Activated CD4-positive, alpha-beta memory T cell treated with anti-CD3 and anti-CD28 coated beads, Interleukin-2, amount 10 ng/mL, durations not matched to agents 7 days and 5 days (primary cell): ENCODE measurements around the gene LPCAT4. TPM values are rescaled to one million over a fixed set of nuclear protein-coding genes. Genes with fewer than 3 reads are reported as not detected.
A peak's percentile ranks its signal among the peaks of the same experiment; 100 is the strongest.
"Not testable (repeated sequence)": the region's sequence is repeated elsewhere in the genome, so short reads cannot be mapped to it uniquely, and the experiment has no call there.

Source experiments
- CTCF ChIA-PET: fragments of 350-600 bp; sonication (Branson Sonifier 250); formaldehyde crosslinking; loops from one replicate; lab custom pipeline; 2021; ENCODE audit warnings: antibody characterized with exemption, inconsistent platforms; lab: Charles Lee
- POLR2A ChIA-PET: fragments of 350-600 bp; sonication (Branson Sonifier 250); formaldehyde crosslinking; loops from one replicate; lab custom pipeline; 2021; ENCODE audit warnings: antibody characterized with exemption; lab: Charles Lee
- DNase-seq: peaks from one replicate; pipeline ENCODE4 v3.0.0-alpha.2; 2020
- H3K27ac Mint-ChIP-seq: one replicate; pipeline ENCODE4 v1.8.0; 2021; ENCODE audit warnings: mild to moderate bottlenecking, mixed read lengths
- H3K27me3 Mint-ChIP-seq: one replicate; pipeline ENCODE4 v1.8.0; 2021; ENCODE audit warnings: mixed read lengths
- H3K36me3 Mint-ChIP-seq: one replicate; pipeline ENCODE4 v1.8.0; 2021; ENCODE audit warnings: low read depth, mixed read lengths
- H3K4me1 Mint-ChIP-seq: one replicate; pipeline ENCODE4 v1.8.0; 2021; ENCODE audit warnings: mixed read lengths
- H3K4me3 Mint-ChIP-seq: one replicate; pipeline ENCODE4 v1.8.0; 2021; ENCODE audit warnings: mild to moderate bottlenecking, mixed read lengths
- H3K9me3 Mint-ChIP-seq: one replicate; pipeline ENCODE4 v1.8.0; 2021; ENCODE audit warnings: mixed read lengths
- total RNA-seq, 2 experiments: library from RNA; stranded (reverse); gene quantifications; one replicate each; pipeline ENCODE4 v1.2.3, GENCODE V29; 2021

LPCAT4 gene
- total RNA-seq, 2 experiments from 2014 or later: 109 to 117 TPM

DNA sequence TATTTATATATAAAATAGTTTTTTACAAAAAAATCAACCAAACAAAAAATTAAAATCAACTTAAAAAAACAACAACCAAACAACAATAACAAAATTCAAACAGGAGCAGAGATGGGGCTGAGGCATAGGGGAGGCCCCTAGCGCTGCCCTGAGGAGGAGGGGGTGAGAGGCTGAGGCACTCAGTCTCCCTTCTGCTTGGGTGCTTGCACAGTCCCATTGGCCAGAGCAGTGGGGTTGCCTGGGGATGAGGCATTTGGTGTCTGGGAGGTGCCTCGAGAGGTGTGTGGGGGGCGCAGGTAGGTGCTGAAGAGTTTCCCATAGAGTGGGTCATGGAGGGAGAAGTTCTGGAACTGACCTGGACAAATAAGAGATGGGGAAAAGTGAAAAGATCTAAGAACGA, 8.0 kb downstream of the LPCAT4 start:
- peaks cover 64% of the 10 kb centered on the region for H3K36me3 Mint-ChIP-seq
- no peak overlapping the region for H3K27ac Mint-ChIP-seq
- DNase-seq: no peak
- ChIA-PET POLR2A (interaction anchor here (0.8 to 1.6 kb wide), 3 partner anchors 8 to 16 kb away, joined by 3 to 5 read pairs (median 3); partner anchors contain the start of genes LPCAT4, NOP10 and NUTM1), CTCF (interaction anchor here (1.6 to 1.7 kb wide), 2 partner anchors 8 to 262 kb away, joined by 3 to 6 read pairs; partner anchors contain the start of gene LPCAT4)
- no peaks in the 10 kb centered on the region for H3K9me3 Mint-ChIP-seq
- no peak overlapping the region for H3K4me3 Mint-ChIP-seq
- no peaks in the 10 kb centered on the region for H3K27me3 Mint-ChIP-seq
- H3K4me1 Mint-ChIP-seq: peaks cover 15% of the 10 kb centered on the region

DNA sequence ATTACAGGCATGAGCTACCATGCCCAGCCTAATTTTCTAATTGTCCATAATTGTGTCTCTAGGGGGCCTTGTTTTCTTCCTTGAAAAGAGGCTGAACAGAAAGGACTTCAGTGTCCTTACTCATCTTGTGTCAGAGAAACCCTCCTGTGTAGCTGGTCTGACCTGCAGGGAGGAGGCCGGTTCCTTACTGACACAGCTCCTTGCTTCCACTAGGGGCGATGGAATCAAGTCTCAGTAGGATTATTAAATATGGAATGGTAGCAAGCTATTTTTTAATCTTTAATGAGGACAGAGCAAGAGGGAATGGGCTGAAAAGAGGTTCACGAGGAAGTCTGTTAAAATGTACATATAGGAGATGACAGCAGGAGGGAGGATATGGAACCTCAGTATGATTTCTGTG, 8.6 kb downstream of the LPCAT4 start:
- no peak for DNase-seq
- peaks cover 12% of the 10 kb centered on the region for H3K4me1 Mint-ChIP-seq
- POLR2A ChIA-PET: interaction anchor here (0.8 to 1.6 kb wide), 3 partner anchors 8 to 15 kb away, joined by 3 to 5 read pairs (median 3); partner anchors contain the start of genes LPCAT4, NOP10 and NUTM1
- H3K36me3 Mint-ChIP-seq: peaks cover 58% of the 10 kb centered on the region
- H3K9me3 Mint-ChIP-seq: no peaks in the 10 kb centered on the region
- H3K4me3 Mint-ChIP-seq: no peak overlapping the region
- H3K27me3 Mint-ChIP-seq: no peaks in the 10 kb centered on the region
- CTCF ChIA-PET: interaction anchor here (0.7 to 1.7 kb wide), 4 partner anchors 9 to 611 kb away, joined by 3 to 6 read pairs (median 4); partner anchors contain the start of genes AQR and LPCAT4
- H3K27ac Mint-ChIP-seq: no peak overlapping the region

DNA sequence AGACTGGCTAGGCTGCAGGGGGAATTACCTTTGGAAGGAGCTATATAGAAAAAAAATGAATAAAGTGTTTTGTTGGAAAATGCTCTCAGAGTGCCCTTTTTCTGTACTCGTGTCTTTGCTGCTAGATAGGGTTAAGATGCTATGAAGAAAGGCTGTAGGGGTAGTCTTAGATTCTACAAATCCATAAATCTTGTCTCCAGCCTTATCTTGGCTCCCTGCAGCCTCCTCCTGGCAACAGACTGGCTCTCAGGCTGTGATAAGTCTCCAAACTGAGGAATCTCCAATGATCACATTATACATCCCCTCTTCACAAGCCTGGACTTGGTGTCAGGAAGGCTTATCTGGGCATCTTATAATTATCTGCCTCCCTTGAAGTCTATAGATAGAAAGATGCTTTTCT, 9.3 kb downstream of the LPCAT4 start:
- POLR2A ChIA-PET: interaction anchor here (1.3 to 1.6 kb wide), 2 partner anchors 9 to 11 kb away, joined by 3 to 5 read pairs; partner anchors contain the start of gene LPCAT4
- no peak overlapping the region for H3K27ac Mint-ChIP-seq
- no peak overlapping the region for H3K4me3 Mint-ChIP-seq
- DNase-seq: no peak
- H3K9me3 Mint-ChIP-seq: no peaks in the 10 kb centered on the region
- H3K27me3 Mint-ChIP-seq: no peaks in the 10 kb centered on the region
- CTCF ChIA-PET: interaction anchor here (1.1 to 1.7 kb wide), 3 partner anchors 9 to 264 kb away, joined by 3 to 6 read pairs (median 4); partner anchors contain the start of gene LPCAT4
- peaks cover 6% of the 10 kb centered on the region for H3K4me1 Mint-ChIP-seq
- peaks cover 53% of the 10 kb centered on the region for H3K36me3 Mint-ChIP-seq

DNA sequence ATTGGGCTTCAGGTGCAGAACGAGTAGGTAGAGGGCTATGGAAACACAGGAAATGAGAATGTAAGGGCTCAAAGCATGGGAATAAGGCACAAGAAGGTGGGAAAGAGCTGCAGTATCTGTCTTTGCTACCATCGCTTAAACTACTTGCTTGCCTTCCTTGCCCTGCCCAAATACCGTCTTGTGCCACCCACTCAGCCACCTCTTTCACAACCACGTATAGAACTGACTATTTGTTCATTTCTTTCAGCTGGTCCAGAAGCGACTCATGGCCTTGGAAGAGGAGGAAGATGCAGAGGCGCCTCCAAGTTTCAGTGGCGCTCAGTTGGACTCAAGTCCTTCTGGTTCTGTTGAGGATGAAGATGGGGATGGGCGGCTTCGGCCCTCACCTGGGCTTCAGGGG, 11.8 kb downstream of the LPCAT4 start:
- Mint-ChIP-seq H3K4me1 (no peaks in the 10 kb centered on the region), H3K27ac (no peak overlapping the region), H3K9me3 (no peaks in the 10 kb centered on the region), H3K36me3 (peaks cover 31% of the 10 kb centered on the region), H3K27me3 (no peaks in the 10 kb centered on the region), H3K4me3 (no peak overlapping the region)
- ChIA-PET POLR2A (interaction anchor here (3.0 kb wide), 2 partner anchors 12 kb away, joined by 9 to 20 read pairs; partner anchors contain the start of genes LPCAT4, NOP10 and NUTM1), CTCF (interaction anchor here (1.1 to 2.4 kb wide), 2 partner anchors 11 to 13 kb away, joined by 5 to 13 read pairs; partner anchors contain the start of genes LPCAT4 and NOP10)
- DNase-seq: no peak

DNA sequence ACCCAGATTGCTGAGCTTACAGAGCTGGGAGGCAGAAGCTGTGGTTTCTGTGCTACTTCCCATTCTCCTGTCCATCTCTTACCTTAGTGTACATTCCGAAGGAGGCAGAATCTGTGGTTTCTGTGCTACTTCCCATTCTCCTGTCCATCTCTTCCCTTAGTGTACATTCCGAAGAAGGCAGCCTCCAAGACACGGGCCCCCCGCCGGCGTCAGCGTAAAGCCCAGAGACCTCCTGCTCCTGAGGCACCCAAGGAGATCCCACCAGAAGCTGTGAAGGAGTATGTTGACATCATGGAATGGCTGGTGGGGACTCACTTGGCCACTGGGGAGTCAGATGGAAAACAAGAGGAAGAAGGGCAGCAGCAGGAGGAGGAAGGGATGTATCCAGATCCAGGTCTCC, 12.7 kb downstream of the LPCAT4 start:
- H3K27me3 Mint-ChIP-seq: no peaks in the 10 kb centered on the region
- H3K36me3 Mint-ChIP-seq: peaks cover 23% of the 10 kb centered on the region
- H3K4me1 Mint-ChIP-seq: no peaks in the 10 kb centered on the region
- no peak overlapping the region for H3K4me3 Mint-ChIP-seq
- H3K9me3 Mint-ChIP-seq: no peaks in the 10 kb centered on the region
- ChIA-PET POLR2A (interaction anchor here (1.0 to 3.0 kb wide), 3 partner anchors 9 to 13 kb away, joined by 3 to 20 read pairs (median 9); partner anchors contain the start of genes LPCAT4, NOP10 and NUTM1), CTCF (interaction anchor here (0.5 to 2.4 kb wide), 3 partner anchors 12 to 34 kb away, joined by 3 to 13 read pairs (median 5); partner anchors contain the start of genes LPCAT4 and NOP10)
- no peak overlapping the region for H3K27ac Mint-ChIP-seq
- DNase-seq: no peak

DNA sequence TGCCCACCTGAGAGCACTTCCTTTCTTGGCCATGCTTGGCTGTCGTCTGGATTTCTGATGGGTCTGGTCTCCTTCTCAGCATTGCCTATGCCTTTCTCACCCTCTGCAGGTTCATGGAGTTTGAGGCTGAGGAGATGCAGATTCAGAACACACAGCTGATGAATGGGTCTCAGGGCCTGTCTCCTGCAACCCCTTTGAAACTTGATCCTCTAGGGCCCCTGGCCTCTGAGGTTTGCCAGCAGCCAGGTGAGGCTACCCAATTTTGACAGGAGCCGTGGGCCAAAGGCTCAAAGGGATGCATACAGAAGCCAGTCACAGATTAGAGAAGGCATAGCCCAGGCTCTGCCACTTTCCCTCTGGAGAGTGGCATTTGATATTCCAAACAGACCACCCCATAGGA, 13.4 kb downstream of the LPCAT4 start:
- no peaks in the 10 kb centered on the region for H3K9me3 Mint-ChIP-seq
- no peaks in the 10 kb centered on the region for H3K4me1 Mint-ChIP-seq
- ChIA-PET POLR2A (interaction anchor here (1.2 to 3.0 kb wide), 3 partner anchors 11 to 17 kb away, joined by 3 to 20 read pairs (median 9); partner anchors contain the start of genes LPCAT4, NOP10 and NUTM1), CTCF (interaction anchor here (2.4 kb wide), 1 partner anchor 13 kb away, joined by 13 read pairs; the partner anchor contains the start of gene LPCAT4)
- H3K4me3 Mint-ChIP-seq: no peak overlapping the region
- no peaks in the 10 kb centered on the region for H3K27me3 Mint-ChIP-seq
- H3K36me3 Mint-ChIP-seq: peaks cover 18% of the 10 kb centered on the region
- H3K27ac Mint-ChIP-seq: no peak overlapping the region
- no peak for DNase-seq

DNA sequence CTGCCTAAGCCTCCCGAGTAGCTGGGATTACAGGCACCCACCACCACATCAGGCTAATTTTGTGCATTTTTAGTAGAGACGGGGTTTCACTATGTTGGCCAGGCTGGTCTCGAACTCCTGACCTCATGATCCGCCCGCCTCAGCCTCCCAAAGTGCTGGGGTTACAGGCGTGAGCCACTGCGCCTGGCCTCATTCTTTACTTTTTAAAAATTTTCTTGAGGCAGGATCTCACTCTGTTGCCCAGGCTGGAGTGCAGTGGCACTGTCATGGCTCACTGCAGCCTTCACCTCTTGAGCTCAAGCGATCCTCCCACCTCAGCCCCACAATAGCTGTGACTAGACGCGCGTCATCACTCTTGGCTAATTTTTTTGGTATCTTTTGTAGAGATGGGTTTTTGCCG, 14.0 kb downstream of the LPCAT4 start:
- H3K4me3 Mint-ChIP-seq, H3K9me3 Mint-ChIP-seq, H3K27ac Mint-ChIP-seq, H3K4me1 Mint-ChIP-seq, DNase-seq, H3K27me3 Mint-ChIP-seq: not testable (repeated sequence)
- H3K36me3 Mint-ChIP-seq: peaks cover 14% of the 10 kb centered on the region
- CTCF ChIA-PET: interaction anchor here (0.9 to 2.4 kb wide), 3 partner anchors 9 to 14 kb away, joined by 3 to 13 read pairs (median 5); partner anchors contain the start of gene LPCAT4
- POLR2A ChIA-PET: interaction anchor here (1.2 to 3.0 kb wide), 3 partner anchors 10 to 16 kb away, joined by 3 to 20 read pairs (median 9); partner anchors contain the start of genes LPCAT4, NOP10 and NUTM1

DNA sequence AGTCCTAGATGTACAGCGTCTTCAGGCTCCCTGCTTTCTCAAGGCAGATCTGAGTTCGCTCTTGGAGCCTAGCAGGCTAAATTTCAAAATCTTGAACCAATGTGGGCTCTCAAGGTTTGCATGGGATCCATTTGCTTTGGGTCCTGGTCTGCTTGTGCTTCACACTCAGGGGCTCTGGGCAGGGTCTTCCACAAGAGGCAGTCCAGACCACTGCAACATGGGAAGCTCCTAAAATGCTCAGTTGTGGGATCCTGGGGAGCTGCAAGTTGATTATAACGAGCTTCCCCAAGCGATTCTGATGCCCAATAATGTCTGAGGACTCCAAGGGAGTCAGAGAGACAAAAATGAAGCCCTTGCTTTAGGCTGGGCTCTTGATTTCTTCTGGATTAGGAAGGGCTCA, 17.2 kb downstream of the LPCAT4 start:
- H3K9me3 Mint-ChIP-seq: no peaks in the 10 kb centered on the region
- CTCF ChIA-PET: no interaction called here
- no peak overlapping the region for H3K4me3 Mint-ChIP-seq
- no peak overlapping the region for H3K27ac Mint-ChIP-seq
- H3K4me1 Mint-ChIP-seq: no peaks in the 10 kb centered on the region
- no peak for DNase-seq
- no peaks in the 10 kb centered on the region for H3K27me3 Mint-ChIP-seq
- POLR2A ChIA-PET: no interaction called here
- H3K36me3 Mint-ChIP-seq: peaks cover 2% of the 10 kb centered on the region

DNA sequence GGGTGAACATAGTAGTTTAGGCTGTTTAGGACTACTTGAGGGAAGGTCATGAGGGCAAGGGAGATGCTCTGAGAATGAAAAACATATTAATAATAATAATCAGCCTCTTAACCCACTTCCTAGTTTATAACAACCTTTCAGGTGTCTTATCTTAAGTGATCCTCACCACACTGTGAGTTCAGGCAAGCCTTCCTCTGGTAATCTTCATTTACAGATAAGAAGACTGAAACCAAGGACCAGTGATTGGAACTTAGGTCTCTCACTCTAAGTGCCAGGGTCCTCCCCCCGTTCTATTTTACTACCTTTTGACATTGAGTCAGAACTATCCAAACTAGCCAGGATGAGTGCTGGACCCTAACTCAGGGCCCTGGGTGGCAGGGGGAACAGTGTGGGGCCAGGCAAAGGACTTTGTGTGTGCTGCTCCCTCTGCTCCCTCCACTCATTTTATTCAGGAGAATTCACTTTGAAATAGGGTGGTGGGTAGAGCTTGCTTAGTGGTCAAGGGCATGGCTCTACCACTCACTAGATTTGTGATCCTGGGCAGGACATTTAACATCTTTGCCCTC, 18.2 kb downstream of the LPCAT4 start:
- Mint-ChIP-seq H3K9me3 (no peaks in the 10 kb centered on the region), H3K4me1 (no peaks in the 10 kb centered on the region), H3K4me3 (no peak overlapping the region), H3K27me3 (no peaks in the 10 kb centered on the region), H3K36me3 (no peaks in the 10 kb centered on the region), H3K27ac (no peak overlapping the region)
- POLR2A ChIA-PET: interaction anchor here (1.1 kb wide), 1 partner anchor 18 kb away, joined by 5 read pairs; the partner anchor contains the start of gene LPCAT4
- CTCF ChIA-PET: no interaction called here
- no peak for DNase-seq

DNA sequence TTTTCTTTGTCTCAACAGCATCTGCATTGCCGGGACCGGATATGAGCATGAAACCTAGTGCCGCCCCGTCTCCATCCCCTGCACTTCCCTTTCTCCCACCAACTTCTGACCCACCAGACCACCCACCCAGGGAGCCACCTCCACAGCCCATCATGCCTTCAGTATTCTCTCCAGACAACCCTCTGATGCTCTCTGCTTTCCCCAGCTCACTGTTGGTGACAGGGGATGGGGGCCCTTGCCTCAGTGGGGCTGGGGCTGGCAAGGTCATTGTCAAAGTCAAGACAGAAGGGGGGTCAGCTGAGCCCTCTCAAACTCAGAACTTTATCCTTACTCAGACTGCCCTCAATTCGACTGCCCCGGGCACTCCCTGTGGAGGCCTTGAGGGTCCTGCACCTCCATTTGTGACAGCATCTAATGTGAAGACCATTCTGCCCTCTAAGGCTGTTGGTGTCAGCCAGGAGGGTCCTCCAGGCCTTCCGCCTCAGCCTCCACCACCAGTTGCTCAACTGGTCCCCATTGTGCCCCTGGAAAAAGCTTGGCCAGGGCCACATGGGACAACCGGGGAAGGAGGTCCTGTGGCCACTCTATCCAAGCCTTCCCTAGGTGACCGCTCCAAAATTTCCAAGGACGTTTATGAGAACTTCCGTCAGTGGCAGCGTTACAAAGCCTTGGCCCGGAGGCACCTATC, 18.9 kb downstream of the LPCAT4 start:
- no peaks in the 10 kb centered on the region for H3K4me1 Mint-ChIP-seq
- DNase-seq: no peak
- no peak overlapping the region for H3K27ac Mint-ChIP-seq
- POLR2A ChIA-PET: interaction anchor here (1.1 kb wide), 1 partner anchor 19 kb away, joined by 5 read pairs; the partner anchor contains the start of gene LPCAT4
- H3K4me3 Mint-ChIP-seq: no peak overlapping the region
- no peaks in the 10 kb centered on the region for H3K9me3 Mint-ChIP-seq
- CTCF ChIA-PET: no interaction called here
- H3K27me3 Mint-ChIP-seq: no peaks in the 10 kb centered on the region
- no peaks in the 10 kb centered on the region for H3K36me3 Mint-ChIP-seq

DNA sequence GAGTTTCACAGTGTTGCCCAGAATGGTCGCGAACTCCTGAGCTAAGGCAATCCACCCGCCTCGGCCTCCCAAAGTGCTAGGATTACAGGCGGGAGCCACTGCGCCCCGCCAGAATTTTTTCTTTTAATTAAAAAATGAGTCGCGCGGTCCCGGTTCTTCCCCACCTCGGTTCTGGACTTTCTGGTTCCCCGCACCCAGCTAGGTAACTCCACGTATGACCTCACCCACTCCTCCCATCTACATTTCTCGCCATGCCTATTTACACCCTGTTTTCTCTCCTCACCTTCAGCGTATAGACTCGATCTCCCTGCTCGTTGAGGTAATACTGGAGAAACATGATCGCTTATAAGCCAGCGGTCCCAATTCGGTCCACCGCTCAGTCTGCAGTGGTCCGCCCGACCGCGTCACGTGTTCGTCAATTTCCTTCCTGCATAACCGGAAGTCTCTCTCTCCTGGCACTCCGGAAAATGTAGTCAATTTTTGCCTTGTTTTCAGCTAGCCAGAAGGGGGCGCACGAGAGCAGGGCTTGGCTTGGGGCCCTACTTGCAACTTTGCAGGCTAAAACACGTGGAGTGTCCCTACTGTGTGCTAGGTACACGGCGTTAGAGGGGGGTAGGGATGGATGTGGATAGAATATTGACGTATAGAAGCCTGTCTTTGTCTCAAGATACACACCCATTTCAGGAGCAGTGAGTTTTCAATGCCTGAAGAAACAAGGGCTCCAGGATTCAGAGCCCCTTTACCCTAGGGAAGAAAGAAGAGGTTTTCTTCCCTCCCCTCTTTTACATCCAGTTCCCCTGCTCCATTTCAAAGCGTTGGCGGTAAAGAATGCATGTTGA, 24.0 kb downstream of the LPCAT4 start, which contains the start of the genes NOP10 and NUTM1:
NOP10 (minus strand) TSS at position 400 of the 839 bp plus-strand sequence; CDS start at position 337, 63 bp downstream.
NUTM1 (plus strand) TSS at position 579 of the 839 bp plus-strand sequence. CDS start 382 bp downstream, outside the sequence.
- CTCF ChIA-PET: interaction anchor here (0.8 to 2.2 kb wide), 18 partner anchors 9 to 657 kb away, joined by 3 to 60 read pairs (median 4); partner anchors contain the start of genes EMC4, GOLGA8A, GOLGA8B and KATNBL1
- H3K27ac Mint-ChIP-seq: peak within 1 kb of the TSS; percentile 74
- no peaks in the 10 kb centered on the region for H3K9me3 Mint-ChIP-seq
- peaks cover 23% of the 10 kb centered on the region for H3K36me3 Mint-ChIP-seq
- DNase-seq: peak; percentile 95
- POLR2A ChIA-PET: interaction anchor here (0.7 to 2.4 kb wide), 15 partner anchors 9 to 304 kb away, joined by 3 to 43 read pairs (median 5); partner anchors contain the start of genes AVEN, EMC7, GOLGA8B and KATNBL1
- peaks cover 26% of the 10 kb centered on the region for H3K4me1 Mint-ChIP-seq
- H3K27me3 Mint-ChIP-seq: no peaks in the 10 kb centered on the region
- no peak within 1 kb of the TSS for H3K4me3 Mint-ChIP-seq
